HK-2 (cell line): ENCODE measurements around the gene RABGAP1L.

Source experiments
- DNase-seq: peaks from one replicate; pipeline ENCODE4 v3.0.0-alpha.2; 2018; ENCODE audit not compliant: unreplicated experiment

Gene RABGAP1L

DNA sequence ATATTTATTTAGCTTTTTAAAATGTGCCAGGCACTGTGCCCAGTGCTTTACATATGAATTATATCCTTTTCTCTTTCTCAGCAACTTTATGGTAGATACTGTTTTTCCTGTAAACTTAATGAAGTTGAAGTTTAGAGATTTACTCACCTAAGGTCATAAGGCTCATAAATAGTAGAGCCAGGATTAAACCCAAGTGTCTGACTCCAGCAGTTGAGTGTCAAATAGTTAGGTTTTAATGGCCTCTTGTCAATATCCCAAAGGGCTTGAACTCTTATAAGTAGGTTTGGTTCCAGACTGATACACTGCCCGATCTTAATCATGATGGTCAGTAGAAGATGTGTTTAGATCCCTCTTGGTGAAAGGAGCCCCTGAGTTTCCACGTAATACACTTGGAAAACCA lies 37.8 kb downstream of the RABGAP1L start:
- DNase-seq, result no peak

DNA sequence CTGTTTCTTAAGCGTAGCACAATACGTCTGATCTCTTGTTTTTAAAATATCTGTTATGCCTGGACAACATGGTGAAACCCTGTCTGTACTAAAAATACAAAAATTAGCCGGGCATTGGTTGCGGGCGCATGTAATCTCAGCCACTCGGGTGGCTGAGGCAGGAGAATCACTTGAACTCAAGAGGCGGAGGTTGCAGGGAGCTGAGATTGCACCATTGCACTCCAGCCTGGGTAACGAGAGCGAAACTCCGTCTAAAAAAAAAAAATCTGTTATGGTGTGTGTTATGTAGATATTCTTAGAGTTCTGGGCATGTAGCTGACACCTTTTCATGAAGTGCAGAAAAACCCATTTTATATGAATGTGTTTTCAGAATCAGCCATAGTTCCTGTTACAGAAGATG lies 38.2 kb downstream of the RABGAP1L start:
- no peak for DNase-seq

DNA sequence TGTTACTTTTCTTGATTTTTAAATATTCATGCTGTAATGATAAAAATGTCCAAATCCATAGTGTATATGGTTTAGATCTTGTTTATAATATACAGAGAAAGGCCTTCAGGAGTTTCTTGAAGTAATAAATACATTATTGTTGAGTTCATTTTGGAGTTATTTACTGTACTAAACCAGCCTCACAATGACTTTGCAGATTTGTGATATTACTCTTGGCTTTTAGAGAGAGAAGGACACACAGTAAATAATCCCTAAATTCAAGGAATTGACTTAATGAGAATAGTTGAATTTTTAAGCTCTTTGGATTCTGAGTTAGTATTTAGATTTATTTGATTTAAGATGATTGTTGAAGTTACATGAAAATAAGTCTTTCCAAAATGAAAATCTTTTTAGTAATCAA lies 38.9 kb downstream of the RABGAP1L start:
- DNase-seq, result no peak

DNA sequence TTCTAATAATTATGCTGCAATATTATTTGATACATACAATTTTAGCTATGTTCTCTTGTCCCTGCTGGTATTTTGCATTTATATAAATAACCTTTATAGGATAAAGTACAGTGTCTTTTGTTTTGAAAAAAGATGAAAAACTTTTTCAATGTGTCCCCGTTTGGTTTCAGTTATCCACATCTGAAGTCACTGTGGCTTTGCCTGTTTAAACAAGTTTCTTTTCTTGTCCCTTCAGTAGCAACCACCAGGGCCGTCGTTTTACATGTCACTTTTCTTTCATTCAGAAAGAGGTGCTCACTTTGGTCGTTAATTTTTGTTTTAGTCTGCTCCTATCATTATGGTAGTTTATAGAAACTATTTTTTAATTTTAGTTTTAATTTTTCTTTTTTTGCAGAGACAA lies 41.4 kb downstream of the RABGAP1L start:
- DNase-seq, result no peak

DNA sequence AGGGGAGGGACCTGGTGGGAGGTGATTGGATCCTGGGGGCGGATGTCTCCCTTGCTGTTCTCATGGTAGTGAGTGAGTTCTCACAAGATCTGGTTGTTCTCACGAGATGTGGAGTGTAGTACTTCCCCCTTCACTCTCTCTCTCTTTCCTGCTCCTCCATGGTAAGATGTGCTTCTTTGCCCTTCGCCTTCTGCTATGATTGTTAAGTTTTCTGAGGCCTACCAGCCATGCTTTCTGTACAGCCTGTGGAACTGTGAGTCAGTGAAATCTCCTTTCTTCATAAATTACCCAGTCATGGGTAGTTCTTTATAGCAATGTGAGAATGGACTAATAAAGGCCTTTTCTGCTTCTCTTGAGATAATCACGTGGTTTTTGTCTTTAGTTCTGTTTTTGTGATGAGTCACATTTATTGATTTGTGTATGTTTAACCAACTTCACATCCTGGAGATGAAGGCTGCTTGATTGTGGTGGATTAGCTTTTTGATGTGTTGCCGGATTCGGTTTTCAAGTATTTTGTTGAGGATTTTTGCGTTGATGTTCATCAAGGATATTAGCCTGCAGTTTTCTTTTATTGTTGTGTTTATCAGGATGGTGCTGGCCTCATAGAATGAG lies 45.5 kb downstream of the RABGAP1L start:
- no peak for DNase-seq

DNA sequence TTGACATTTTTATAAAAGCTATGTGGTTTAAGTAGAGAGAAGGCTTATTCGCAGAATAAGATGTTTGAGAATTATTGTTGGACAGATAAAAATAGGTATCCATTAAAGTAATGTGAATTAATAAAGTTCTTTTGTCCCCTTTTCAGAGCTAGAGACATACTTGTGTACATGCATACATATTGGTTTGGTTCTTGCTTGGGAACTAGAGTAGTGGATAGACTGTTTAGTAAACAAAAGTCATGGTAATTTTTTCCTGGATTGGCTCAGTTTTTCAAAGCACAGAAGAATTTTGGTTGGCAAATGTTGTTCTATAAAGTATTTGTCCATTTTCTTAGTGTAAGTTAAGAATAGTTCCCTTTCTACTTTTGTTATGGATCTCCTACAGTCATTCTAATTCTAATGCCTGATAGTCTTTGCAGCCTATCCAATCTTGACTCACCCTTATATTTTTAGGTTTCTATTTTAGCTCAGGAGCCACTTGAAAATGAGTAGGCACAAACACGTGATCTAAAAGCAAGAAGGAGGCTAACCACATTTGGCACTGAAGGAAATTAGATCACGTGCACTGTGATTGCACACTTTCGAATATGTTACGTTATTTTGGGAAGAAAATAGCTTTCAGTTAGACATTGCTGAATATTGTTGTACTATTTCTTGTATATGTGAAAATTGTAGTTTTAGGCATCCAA lies 47.0 kb downstream of the RABGAP1L start:
- no peak for DNase-seq

DNA sequence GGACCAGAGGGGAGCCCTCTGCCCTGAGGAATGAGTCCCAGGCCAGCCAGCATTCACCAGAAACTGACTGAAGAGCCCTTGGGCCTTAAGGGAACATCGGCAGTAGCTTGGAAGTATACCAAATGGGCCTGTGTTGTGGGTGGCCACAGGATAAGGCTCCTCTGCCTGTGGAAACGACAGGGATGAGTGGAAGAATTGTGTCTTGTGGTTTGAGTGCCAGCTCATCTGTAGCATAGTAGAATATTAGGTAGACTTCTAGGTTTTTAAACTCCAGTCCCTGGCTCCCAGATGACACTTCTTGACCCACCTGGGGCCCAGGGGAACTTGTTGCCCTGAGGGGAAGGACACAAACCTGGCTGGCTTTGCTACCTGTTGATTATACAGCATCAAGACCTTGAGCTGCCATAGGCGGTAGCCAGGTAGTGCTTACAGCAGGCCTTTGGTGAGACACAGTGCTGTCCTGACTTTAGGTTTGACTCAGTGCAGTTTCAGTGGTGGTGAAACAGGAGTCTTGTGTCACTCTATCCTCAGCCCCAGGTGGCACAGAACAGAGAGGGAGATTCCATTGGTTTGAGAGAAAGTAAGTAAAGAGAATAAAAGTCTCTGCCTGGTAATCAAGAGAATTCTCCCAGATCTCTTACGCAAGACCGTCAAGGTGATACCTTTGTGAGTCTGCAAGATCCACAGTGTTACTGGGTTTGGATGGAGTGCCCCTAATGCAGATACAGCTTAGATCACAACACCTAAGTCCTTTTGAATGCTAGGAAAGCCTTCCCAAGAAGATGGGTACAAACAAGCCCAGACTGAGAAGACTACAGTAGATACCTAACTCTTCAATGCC lies 50.2 kb downstream of the RABGAP1L start:
- no peak for DNase-seq

DNA sequence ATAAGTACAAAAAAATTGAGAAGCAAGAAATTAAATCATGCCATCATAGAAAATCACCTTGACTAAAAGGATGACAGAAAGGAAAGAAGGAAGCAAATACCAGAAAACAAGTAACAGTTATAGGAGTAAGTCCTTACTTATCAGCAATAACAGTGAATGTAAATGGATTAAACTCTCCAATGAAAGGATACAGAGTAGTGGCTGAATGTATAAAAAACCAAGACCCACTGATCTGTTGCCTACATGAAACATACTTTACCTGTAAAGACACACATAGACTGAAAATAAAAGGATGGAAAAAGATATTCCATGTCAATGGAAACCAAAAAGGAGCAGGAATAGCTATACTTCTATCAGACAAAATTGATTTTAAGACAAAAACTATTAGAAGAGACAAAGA lies 52.2 kb downstream of the RABGAP1L start:
- DNase-seq, result no peak

DNA sequence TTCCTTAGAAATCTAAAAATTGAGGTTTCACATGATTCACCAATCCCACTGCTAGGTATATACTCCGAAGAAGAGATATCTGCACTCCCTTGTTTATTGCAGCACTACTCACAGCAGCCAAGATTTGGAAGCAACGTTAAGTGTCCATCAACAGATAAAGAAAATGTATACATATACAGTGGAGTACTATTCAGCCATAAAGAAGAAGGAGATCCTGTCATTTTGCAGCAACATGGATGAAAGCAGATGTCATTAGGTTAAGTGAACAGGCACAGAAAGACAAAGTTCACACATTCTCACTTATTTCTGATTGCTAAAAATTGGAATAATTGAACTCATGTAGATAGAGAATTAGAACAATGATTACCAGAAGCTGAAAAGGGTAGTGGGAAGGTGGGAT lies 56.4 kb downstream of the RABGAP1L start:
- no peak for DNase-seq

DNA sequence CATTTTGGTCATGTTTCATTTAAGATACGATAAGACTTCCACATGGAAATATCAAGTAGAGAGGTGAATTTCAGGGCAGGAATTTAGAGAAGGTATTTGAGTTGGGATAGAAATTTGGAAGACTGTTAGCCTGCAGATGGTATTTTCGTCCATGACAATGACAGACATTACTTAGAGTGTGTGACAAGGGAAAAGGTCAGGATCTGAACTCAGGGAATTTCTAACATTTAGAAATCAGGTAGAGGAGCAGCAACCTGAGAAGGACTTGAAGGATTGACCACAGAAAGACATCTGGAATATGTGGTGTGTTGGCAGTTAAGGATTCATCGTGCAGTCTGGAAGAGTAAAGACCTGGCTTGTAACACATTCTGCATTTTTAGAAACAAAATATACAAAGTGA lies 57.9 kb downstream of the RABGAP1L start:
- DNase-seq, result no peak

DNA sequence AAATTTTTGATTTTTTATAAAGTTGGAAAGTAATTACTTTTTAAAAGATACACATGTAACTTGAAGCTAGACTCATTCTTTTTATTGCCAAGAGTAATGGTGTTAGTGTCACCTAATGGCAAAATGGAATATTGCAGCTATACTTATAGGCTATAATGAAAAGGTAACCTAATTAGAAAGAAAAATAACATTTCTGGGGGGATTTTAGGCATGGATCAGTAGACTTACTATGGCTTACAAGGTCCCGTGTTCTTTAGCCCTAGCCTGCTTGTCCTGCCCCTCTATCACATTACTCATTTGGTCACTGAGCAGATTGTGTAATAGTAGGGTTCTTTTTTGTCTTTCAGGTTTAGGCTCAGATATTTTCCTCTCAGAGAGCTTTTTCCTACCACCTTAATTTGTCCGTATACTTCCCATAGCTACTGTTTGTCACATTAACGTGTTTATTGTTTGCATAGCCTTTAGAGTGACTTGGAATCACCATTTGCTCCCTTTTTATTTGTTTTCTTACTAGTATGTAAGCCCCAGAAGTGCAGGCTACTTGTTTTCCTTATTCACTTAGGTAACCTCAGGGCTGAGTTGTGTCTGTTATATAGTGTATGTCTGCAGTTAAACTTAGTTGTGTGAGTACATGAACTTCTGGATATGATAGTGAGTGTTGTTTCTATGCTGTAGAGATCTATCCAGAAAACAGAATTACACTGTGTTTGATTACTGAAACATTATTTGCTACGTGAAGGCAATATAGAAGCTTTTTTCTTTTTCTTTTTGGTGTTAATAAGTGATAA lies 58.7 kb downstream of the RABGAP1L start:
- no peak for DNase-seq

DNA sequence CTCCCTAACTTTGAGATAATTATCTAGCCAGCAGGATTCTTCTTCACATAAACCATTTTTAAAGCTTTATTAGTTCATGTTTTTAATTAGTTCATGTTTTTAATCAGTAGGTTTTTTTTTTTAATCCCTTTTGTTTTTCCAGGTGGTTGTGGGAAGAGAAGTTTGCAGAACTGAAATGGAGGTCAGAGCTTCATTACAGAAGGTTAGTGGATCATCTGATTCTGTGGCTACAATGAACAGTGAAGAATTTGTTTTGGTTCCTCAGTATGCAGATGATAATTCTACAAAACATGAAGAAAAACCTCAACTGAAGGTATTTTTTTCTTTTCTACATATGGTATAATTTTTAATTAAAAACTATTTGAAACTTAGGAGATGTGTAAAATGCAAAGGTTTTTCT lies 59.7 kb downstream of the RABGAP1L start:
- no peak for DNase-seq

DNA sequence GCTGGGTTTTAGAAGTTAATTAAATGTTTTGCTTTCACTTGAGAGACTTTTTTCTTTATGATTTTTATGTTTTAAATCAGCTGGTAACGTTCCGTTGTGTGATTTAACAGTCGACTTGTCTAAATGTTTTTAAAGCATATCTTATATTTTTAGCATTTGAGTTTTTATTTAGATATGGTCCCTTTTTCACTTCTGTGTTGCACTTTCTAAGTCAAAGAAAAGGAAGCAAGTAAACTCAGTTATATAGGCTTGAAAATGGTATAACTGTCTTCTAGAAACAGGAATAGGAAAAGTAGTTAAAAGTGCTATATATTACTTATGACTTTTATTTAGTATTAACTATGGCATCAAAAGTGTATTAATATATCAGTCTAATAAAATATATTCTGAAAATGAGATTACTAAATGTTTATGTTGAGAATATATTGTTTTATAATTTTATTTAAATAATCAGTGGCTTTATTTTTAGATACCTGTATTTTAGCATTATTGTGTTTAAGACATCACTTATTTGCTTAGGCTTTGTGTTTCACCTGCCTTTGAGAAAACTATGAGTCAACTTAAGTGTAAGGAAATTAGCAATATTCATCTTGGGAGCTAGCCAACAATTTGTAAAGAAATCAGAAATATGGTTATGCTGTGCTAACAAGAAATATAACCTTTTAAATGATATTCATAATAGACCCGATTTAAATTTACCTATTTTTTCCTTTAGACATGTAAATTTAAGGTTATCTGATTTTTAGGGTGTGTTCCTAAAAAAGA lies 60.5 kb downstream of the RABGAP1L start:
- no peak for DNase-seq

DNA sequence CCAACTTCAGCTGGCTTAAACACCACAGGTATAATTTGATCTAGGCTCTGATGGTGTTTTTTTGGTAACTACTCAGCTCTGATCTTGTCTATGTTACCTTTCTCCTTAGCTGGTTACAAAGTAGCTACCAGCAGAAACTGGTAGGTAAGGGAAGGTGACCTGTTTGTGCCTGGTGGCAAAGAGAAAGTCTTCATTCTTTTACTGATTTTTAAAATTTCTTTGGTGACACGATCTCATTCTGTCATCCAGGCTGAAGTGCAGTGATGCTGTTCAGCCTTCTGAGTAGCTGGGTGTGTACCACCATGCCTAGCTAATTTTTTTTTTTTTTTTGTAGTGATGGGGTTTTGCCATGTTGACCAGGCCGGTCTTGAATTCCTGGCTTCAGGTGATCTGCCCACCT lies 62.4 kb downstream of the RABGAP1L start:
- no peak for DNase-seq

DNA sequence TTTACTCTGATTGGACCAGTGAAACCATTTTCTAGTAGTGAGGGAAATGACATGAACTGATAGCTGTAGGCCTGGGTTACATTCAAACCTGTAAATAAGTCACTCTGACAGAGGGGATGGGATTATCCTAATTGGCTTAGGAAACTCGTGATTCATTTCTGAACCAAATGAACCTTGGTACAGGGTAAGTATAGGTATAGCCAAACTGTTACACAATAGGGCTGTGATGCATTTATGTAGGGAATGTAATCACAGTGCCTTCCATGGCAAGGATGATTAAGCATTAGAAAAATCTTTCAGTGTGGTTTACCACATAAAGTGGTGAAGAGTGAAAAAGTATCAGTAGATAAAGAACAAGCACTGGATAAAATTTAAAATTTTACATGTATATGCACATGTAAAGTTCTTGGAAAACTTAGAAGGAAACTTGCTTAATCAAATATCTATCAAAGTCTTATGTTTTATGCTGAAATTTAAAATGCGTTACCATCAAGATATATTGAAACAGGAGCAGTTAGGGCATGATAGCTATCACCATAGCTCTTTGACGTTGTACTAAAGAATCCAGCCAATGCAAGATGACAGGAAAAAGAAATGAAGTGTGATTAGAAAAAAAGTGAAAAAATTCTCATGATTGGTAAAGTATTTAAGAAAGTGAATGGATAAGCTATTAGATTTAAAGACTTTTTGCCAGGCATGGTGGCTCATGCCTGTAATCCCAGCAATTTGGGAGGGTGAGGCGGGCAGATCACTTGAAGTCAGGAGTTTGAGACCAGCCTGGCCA lies 63.0 kb downstream of the RABGAP1L start:
- DNase-seq, result no peak

DNA sequence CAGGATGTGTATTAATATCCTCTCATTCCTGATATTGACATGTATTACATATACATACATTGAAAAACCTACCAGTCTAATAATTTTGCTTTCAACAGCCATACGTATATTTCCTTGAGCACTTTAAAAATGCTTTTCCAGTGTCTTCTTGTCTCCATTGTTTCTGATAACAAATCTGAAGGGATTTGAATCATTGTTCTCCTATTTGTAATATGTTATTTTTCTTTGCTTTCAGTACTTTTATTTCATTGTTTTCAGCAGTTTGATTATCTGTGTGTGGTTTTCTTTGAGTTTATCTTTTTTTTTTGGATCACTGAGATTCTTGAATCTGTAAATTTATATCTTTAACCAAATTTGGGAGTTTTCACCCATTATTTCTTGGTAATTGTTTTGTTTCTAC lies 65.3 kb downstream of the RABGAP1L start:
- DNase-seq, result no peak

DNA sequence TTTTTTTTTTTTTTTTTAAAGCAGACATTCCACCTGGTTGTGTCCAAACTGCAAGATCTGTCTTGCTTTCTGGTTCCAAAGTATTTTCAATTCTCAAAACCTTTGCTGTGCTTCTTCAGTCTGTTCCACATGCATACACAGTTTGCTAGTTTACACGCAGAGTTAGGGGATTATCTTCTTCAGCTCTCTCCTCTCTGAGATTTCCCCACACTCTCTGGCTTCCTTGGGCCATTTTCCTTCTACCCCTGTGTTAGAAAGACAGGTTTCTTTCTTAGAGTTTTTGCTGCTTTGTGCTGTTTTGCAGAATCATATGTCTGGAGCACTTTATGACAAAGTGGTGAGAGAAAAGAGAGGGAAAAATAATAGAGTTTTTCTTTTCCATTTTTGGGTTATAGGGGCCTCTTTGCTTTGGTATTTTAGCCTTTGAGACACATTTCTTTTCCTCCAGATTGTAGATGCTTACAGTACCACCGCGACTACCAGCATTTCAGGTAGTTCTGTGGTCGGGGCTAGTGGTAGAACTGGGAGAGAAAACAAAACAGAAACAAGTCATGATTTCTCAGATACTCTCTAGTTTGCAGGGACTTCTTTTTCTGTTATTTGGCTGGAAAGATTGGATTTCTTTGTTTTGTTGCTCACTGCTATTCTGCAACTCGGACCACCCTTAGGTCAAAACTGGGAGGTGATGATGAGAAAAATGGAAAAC lies 66.3 kb downstream of the RABGAP1L start:
- no peak for DNase-seq

DNA sequence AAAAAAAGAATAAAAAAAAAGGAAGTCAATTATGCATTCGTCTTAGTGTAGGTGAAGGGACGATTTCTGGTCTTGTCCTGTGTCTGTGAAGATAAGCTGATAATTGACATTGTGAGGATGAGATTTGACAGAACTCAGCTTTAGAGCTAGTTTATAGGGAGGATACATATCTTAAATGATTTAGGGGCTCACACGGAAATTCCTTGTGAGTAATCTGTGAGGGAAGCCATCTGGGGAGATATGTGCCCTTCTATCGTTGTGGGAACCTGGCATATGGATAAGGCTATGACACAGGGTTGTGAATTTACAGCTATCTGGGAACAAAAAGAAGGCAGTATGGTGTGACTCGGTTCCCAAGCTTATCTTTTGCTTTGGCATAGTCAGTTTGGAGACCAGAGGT lies 71.1 kb downstream of the RABGAP1L start:
- DNase-seq, result no peak

DNA sequence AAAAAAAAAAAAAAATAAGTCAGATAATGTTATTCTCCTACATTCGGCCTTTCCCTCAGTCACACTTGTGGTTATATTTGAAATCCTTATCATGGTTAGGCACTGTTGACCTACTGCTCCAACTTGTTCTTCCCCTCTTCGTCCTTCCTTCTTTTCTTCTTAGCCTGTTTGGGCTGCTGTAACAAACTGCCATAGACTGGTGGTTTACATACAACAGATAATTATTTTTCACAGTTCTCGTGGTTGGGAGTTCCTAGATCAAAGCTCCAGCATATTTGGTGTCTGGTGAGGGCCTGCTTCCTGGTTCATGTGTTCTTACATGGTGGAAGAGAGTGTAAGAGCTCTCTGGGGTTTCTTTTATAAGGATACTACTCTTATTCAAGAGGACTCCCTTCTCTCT lies 73.4 kb downstream of the RABGAP1L start:
- no peak for DNase-seq
